GM23338 (cell line): Measurements from ENCODE around the gene KRTAP5-10. TPM values are rescaled to one million over a fixed set of nuclear protein-coding genes. Genes with fewer than 3 reads are reported as not detected.
"Not testable (repeated sequence)": the region's sequence is repeated elsewhere in the genome, so short reads cannot be mapped to it uniquely, and the experiment has no call there.

ENCODE experiments used
- ATAC-seq: fragments of 200-7000 bp; cut with Tn5 transposase; 3 replicates; pipeline ENCODE4 v1.9.1; 2020
- DNase-seq: peaks from one replicate; pipeline ENCODE4 v3.0.0-alpha.2; 2015; ENCODE audit warnings: low spot score
- H2AFZ ChIP-seq: fragments of 200-600 bp; sonication (generic); 2 replicates; pipeline ENCODE4 v1.8.0; 2016; ENCODE audit warnings: antibody characterized with exemption, mild to moderate bottlenecking, moderate library complexity
- H3F3A ChIP-seq: fragments of 200-600 bp; sonication (generic); replicated peaks from 2 replicates; pipeline ENCODE4 v1.8.0; 2017; ENCODE audit warnings: antibody characterized with exemption, mixed run types, low read depth
- H3K27ac ChIP-seq: fragments of 200-600 bp; sonication (generic); 2 replicates; pipeline ENCODE4 v1.6.1; 2016; ENCODE audit warnings: low read depth
- H3K27me3 ChIP-seq: fragments of 200-600 bp; sonication (generic); 2 replicates; pipeline ENCODE4 v1.8.0; 2016; ENCODE audit warnings: mild to moderate bottlenecking, mixed run types, moderate library complexity; ENCODE audit not compliant: insufficient read depth
- H3K36me3 ChIP-seq: fragments of 200-600 bp; sonication (generic); 2 replicates; pipeline ENCODE4 v1.8.0; 2016; ENCODE audit warnings: mild to moderate bottlenecking; ENCODE audit not compliant: insufficient read depth
- H3K4me1 ChIP-seq: fragments of 200-600 bp; sonication (generic); 2 replicates; pipeline ENCODE4 v1.8.0; 2016; ENCODE audit warnings: mild to moderate bottlenecking, moderate library complexity; ENCODE audit not compliant: insufficient read depth
- H3K4me2 ChIP-seq: fragments of 200-600 bp; sonication (generic); 2 replicates; pipeline ENCODE4 v1.7.1; 2017; ENCODE audit warnings: mixed run types
- H3K4me3 ChIP-seq: fragments of 200-600 bp; sonication (generic); 2 replicates; pipeline ENCODE4 v1.6.1; 2016; ENCODE audit warnings: mixed run types
- H3K79me2 ChIP-seq: fragments of 200-600 bp; sonication (generic); replicated peaks from 2 replicates; pipeline ENCODE4 v1.8.0; 2017; ENCODE audit warnings: mild to moderate bottlenecking; ENCODE audit not compliant: insufficient read depth
- H3K9me2 ChIP-seq: fragments of 200-600 bp; sonication (generic); 2 replicates; pipeline ENCODE4 v1.8.0; 2017; ENCODE audit not compliant: insufficient read depth
- H4K20me1 ChIP-seq: fragments of 200-600 bp; sonication (generic); replicated peaks from 2 replicates; pipeline ENCODE4 v1.8.0; 2017; ENCODE audit warnings: mild to moderate bottlenecking; ENCODE audit not compliant: insufficient read depth
- H3K27ac Mint-ChIP-seq: 2 replicates; pipeline ENCODE4 v1.8.0; 2020; ENCODE audit warnings: inconsistent platforms, mild to moderate bottlenecking, moderate library complexity, mixed read lengths
- H3K27me3 Mint-ChIP-seq: 3 replicates; pipeline ENCODE4 v1.8.0; 2022; ENCODE audit warnings: low read depth, mild to moderate bottlenecking, moderate library complexity, mixed read lengths, inconsistent platforms; ENCODE audit not compliant: insufficient read depth, poor library complexity
- H3K36me3 Mint-ChIP-seq: 3 replicates; pipeline ENCODE4 v1.8.0; 2021; ENCODE audit warnings: low read depth, mild to moderate bottlenecking, inconsistent platforms, moderate library complexity, mixed read lengths
- H3K4me1 Mint-ChIP-seq: 3 replicates; pipeline ENCODE4 v1.8.0; 2020; ENCODE audit warnings: mild to moderate bottlenecking, inconsistent platforms, mixed read lengths
- H3K4me3 Mint-ChIP-seq: 3 replicates; pipeline ENCODE4 v1.8.0; 2021; ENCODE audit warnings: moderate library complexity, mild to moderate bottlenecking, inconsistent platforms, mixed read lengths
- H3K9me3 Mint-ChIP-seq: 3 replicates; pipeline ENCODE4 v1.8.0; 2020; ENCODE audit warnings: moderate library complexity, mild to moderate bottlenecking, inconsistent platforms, mixed read lengths
- CTCF ChIP-seq, 2 experiments: fragments of 200-600 bp in 1 of 2; sonication (generic) in 1 of 2; conservative IDR thresholded peaks; 2 replicates each; pipeline versions ENCODE4 v1.5.1 to v1.6.1; 2016 to 2017; ENCODE audit warnings: antibody characterized with exemption in 2 of 2, low read depth in 2 of 2, mild to moderate bottlenecking in 2 of 2, moderate library complexity in 1 of 2
- JUNB ChIP-seq: IDR thresholded peaks from one replicate; pipeline ENCODE4 v1.6.1; 2016; ENCODE audit warnings: antibody characterized with exemption; ENCODE audit not compliant: unreplicated experiment
- ZNF331 ChIP-seq: fragments of 250-450 bp; sonication (Bioruptor Pico); IDR thresholded peaks from 2 replicates; pipeline ENCODE4 v1.5.0; 2020; ENCODE audit warnings: low read depth, mild to moderate bottlenecking, moderate library complexity
- ZNF462 ChIP-seq: fragments of 250-450 bp; sonication (Bioruptor Pico); IDR thresholded peaks from 2 replicates; pipeline ENCODE4 v1.5.0; 2020; ENCODE audit warnings: mild to moderate bottlenecking, moderate library complexity
- polyA plus RNA-seq: library from polyadenylated mRNA; unstranded; fragments of >200 nt; fragmentation: Nextera tagmentation; extraction: Ambion mirVana; gene quantifications from 2 replicates; pipeline ENCODE4 v1.2.1, GENCODE V29; 2016
- total RNA-seq: library from RNA; depleted of rRNA; stranded (reverse); fragments of >200 nt; shearing (Covaris generic); gene quantifications from 2 replicates; pipeline ENCODE4 v1.2.3, GENCODE V29; 2014

KRTAP5-10 gene
- total and polyA plus RNA-seq, 2 experiments from 2014 or later: not detected

DNA sequence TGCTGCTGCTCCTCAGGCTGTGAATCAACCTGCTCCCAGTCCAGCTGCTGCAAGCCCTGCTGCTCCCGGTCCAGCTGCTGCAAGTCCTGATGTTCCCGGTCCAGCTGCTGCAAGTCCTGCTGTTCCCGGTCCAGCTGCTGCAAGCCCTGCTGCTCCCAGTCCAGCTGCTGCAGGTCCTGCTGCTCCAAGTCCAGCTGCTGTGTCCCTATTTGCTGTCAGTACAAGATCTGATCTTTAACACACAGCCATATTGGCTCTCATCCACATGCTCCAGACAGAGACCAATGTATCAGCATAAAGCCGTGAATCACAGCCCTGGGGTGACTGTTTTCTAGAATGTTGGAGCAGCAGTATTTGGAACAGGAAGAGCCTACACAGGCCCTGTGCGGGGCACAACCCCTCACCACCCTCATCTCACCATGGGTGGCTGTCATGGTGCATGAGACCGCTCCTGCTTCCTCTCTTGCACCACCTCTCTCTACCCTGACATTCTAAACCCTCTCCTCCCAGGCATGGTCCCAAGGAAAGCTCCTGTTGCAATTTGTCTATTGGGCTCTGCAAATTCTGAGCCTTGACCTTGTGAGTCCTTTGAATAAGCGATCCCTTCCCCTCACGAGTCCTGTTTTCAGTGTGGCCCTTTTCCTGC, 3.5 kb downstream of the KRTAP5-10 start:
- TF ChIP-seq ZNF462 (CRISPR knock-in tag): no peak
- no peak for TF ChIP-seq JUNB
- TF ChIP-seq CTCF (conservative IDR thresholded peaks at IDR 0.05; ENCODE audit: low read depth in 2 of 2): no peak
- TF ChIP-seq ZNF331: no peak
- Histone ChIP-seq H3K27ac (no peak overlapping the region), H2AFZ (no peak overlapping the region), H3K4me3 (no peak overlapping the region), H3K36me3 (no peaks in the 10 kb centered on the region), H3K9me2 (no peaks in the 10 kb centered on the region), H3K4me1 (peaks cover 16% of the 10 kb centered on the region), H3K27me3 (no peaks in the 10 kb centered on the region), H3K4me2 (no peak overlapping the region), H3K79me2 (no peaks in the 10 kb centered on the region), H3F3A (no peaks in the 10 kb centered on the region), H4K20me1 (no peaks in the 10 kb centered on the region)
- peaks cover 39% of the 10 kb centered on the region for H3K4me1 Mint-ChIP-seq
- H3K4me3 Mint-ChIP-seq: no peak overlapping the region
- no peaks in the 10 kb centered on the region for H3K9me3 Mint-ChIP-seq
- H3K27ac Mint-ChIP-seq: no peak overlapping the region
- no peaks in the 10 kb centered on the region; the same call in 2 of the 3 replicates for H3K36me3 Mint-ChIP-seq
- DNase-seq (no peak), ATAC-seq (peak; percentile 9; the same call in 2 of the 3 replicates)
- peaks cover 20% of the 10 kb centered on the region for H3K27me3 Mint-ChIP-seq

DNA sequence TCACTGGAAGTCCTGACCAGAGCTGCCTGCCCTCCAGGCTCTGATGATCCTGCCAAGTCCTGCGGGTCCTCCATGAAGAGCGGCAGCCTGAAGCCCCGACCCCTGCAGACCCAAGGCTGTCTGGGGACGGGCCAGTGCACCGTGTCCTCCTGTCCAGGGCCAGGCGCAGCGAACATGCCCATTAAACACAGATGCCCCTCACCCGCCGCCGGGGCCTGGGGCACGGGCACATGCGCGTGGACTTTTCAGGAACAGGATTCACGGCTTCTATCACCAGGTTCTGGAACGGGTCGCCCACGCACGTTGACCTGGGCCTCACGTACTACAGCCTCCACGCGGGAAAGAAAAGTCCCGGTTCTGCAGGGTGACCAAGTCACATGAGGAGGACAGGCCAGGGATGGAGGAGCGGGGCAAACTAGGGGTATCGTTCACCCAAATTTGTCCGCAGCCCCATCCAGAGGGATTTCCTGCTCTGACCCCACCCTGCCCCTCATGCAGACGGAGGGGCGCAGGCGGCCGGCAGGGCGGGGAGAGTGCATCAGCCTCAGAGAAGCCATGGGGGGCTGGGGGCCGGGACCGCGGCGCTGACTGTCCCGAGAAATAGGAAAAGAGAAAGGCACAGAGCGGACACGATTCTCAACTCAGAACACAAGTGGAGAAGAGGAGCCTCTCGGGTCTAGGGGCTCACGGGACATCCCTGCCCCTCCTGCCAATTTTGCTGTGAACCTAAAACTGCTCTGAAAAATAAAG, 5.9 kb downstream of the KRTAP5-10 start:
- not testable (repeated sequence) for H4K20me1 ChIP-seq, H3K27me3 ChIP-seq, DNase-seq, H3K36me3 Mint-ChIP-seq, H3K79me2 ChIP-seq, H3K9me3 Mint-ChIP-seq, H3K27ac Mint-ChIP-seq, H3F3A ChIP-seq, H3K9me2 ChIP-seq, H3K4me3 Mint-ChIP-seq, H2AFZ ChIP-seq, H3K4me2 ChIP-seq, H3K27ac ChIP-seq, H3K36me3 ChIP-seq, ATAC-seq, H3K4me3 ChIP-seq
- peaks cover 16% of the 10 kb centered on the region for H3K4me1 ChIP-seq
- Mint-ChIP-seq H3K27me3 (peaks cover 17% of the 10 kb centered on the region), H3K4me1 (peaks cover 30% of the 10 kb centered on the region)
